HL-60 (cell line): ENCODE measurements around the gene FOLR3.

Experiments
- DNase-seq, 2 experiments: peaks; one replicate each; pipeline ENCODE4 v3.0.0-alpha.2; 2010 to 2020; ENCODE audit warnings: low read depth in 1 of 2, low spot score in 1 of 2
- H3K27ac ChIP-seq: fragments of 250-450 bp; sonication (Bioruptor Pico); replicated peaks from 2 replicates; pipeline ENCODE4 v1.5.1; 2020; ENCODE audit warnings: mild to moderate bottlenecking, moderate library complexity
- H3K27me3 ChIP-seq: fragments of 250-450 bp; sonication (Bioruptor Pico); 2 replicates; pipeline ENCODE4 v1.5.1; 2021; ENCODE audit warnings: mild to moderate bottlenecking, moderate library complexity; ENCODE audit not compliant: insufficient read depth, poor library complexity, severe bottlenecking
- H3K4me3 ChIP-seq: replicated peaks from 2 replicates; pipeline ENCODE4 v1.5.1; 2011; ENCODE audit warnings: mild to moderate bottlenecking, control low read depth, low read length; ENCODE audit not compliant: insufficient read depth
- GABPA ChIP-seq: IDR thresholded peaks from 2 replicates; pipeline ENCODE4 v1.6.1; 2012; ENCODE audit warnings: low read depth
- POLR2AphosphoS5 ChIP-seq: IDR thresholded peaks from 2 replicates; pipeline ENCODE4 v1.6.1; 2012; ENCODE audit warnings: low read depth
- SPI1 ChIP-seq: IDR thresholded peaks from 2 replicates; pipeline ENCODE4 v1.6.1; 2012; ENCODE audit warnings: low read depth, mild to moderate bottlenecking, borderline replicate concordance
- TF ChIP-seq, protein P1 (sequence below): IDR thresholded peaks from one replicate; pipeline ENCODE4 v1.5.1; 2011; ENCODE audit warnings: low read length, control low read depth, inconsistent platforms; ENCODE audit not compliant: insufficient read depth
- TF ChIP-seq, protein P2 (sequence below): IDR thresholded peaks from 2 replicates; pipeline ENCODE4 v1.6.1; 2012; ENCODE audit warnings: low read depth; ENCODE audit not compliant: insufficient replicate concordance

The FOLR3 gene

GRCh38 chr11:72173291-72173690, 37.8 kb downstream of the FOLR3 start:
- Histone ChIP-seq H3K4me3 (no peak overlapping the region), H3K27ac (no peak overlapping the region), H3K27me3 (no peaks in the 10 kb centered on the region)
- no peak for TF ChIP-seq SPI1
- TF ChIP-seq, protein P1, sequence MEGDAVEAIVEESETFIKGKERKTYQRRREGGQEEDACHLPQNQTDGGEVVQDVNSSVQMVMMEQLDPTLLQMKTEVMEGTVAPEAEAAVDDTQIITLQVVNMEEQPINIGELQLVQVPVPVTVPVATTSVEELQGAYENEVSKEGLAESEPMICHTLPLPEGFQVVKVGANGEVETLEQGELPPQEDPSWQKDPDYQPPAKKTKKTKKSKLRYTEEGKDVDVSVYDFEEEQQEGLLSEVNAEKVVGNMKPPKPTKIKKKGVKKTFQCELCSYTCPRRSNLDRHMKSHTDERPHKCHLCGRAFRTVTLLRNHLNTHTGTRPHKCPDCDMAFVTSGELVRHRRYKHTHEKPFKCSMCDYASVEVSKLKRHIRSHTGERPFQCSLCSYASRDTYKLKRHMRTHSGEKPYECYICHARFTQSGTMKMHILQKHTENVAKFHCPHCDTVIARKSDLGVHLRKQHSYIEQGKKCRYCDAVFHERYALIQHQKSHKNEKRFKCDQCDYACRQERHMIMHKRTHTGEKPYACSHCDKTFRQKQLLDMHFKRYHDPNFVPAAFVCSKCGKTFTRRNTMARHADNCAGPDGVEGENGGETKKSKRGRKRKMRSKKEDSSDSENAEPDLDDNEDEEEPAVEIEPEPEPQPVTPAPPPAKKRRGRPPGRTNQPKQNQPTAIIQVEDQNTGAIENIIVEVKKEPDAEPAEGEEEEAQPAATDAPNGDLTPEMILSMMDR, result no peak
- no peak for TF ChIP-seq POLR2AphosphoS5
- TF ChIP-seq, protein P2, sequence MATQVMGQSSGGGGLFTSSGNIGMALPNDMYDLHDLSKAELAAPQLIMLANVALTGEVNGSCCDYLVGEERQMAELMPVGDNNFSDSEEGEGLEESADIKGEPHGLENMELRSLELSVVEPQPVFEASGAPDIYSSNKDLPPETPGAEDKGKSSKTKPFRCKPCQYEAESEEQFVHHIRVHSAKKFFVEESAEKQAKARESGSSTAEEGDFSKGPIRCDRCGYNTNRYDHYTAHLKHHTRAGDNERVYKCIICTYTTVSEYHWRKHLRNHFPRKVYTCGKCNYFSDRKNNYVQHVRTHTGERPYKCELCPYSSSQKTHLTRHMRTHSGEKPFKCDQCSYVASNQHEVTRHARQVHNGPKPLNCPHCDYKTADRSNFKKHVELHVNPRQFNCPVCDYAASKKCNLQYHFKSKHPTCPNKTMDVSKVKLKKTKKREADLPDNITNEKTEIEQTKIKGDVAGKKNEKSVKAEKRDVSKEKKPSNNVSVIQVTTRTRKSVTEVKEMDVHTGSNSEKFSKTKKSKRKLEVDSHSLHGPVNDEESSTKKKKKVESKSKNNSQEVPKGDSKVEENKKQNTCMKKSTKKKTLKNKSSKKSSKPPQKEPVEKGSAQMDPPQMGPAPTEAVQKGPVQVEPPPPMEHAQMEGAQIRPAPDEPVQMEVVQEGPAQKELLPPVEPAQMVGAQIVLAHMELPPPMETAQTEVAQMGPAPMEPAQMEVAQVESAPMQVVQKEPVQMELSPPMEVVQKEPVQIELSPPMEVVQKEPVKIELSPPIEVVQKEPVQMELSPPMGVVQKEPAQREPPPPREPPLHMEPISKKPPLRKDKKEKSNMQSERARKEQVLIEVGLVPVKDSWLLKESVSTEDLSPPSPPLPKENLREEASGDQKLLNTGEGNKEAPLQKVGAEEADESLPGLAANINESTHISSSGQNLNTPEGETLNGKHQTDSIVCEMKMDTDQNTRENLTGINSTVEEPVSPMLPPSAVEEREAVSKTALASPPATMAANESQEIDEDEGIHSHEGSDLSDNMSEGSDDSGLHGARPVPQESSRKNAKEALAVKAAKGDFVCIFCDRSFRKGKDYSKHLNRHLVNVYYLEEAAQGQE, result no peak
- TF ChIP-seq GABPA, result no peak
- DNase-seq, result no peak

- Histone ChIP-seq H3K27ac (no peak overlapping the region), H3K27me3 (no peaks in the 10 kb centered on the region), H3K4me3 (no peak overlapping the region)
- DNase-seq, result no peak
- TF ChIP-seq, protein P2, result no peak
- TF ChIP-seq SPI1 (no peak), POLR2AphosphoS5 (no peak), GABPA (no peak)
- TF ChIP-seq, protein P1, result no peak
Observed at GRCh38 chr11:72174302-72175070, 39.0 kb downstream of the FOLR3 start.

DNA sequence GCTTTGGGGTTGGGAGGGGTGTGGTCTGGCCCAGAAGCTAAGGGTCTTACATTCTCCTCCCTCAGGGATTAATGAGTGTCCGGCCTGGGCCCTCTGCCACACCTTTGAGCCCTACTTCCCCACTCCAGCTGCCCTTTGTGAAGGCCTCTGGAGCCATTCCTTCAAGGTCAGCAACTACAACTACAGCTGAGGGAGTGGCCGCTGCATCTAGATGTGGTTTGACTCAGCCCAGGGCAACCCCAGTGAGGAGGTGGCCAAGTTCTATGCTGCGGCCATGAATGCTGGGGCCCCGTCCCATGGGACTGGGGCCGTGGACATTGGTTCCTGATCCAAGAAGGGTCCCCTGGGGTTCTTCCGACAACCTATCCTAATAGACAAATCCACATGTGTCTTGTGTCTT, 42.1 kb downstream of the FOLR3 start:
- Histone ChIP-seq H3K4me3 (no peak overlapping the region), H3K27me3 (no peaks in the 10 kb centered on the region), H3K27ac (no peak overlapping the region)
- DNase-seq, result no peak
- no peak for TF ChIP-seq SPI1
- no peak for TF ChIP-seq POLR2AphosphoS5
- TF ChIP-seq, protein P1, result no peak
- TF ChIP-seq, protein P2, result no peak
- no peak for TF ChIP-seq GABPA
